ENCODE measurements around the gene PGAP1. TPM values are rescaled to one million over a fixed set of nuclear protein-coding genes. Genes with fewer than 3 reads are reported as not detected.

Gene PGAP1
- total RNA-seq (2022; extraction: Qiagen RNA extraction; ENCODE audit: low read depth), result 1.1 to 3.3 TPM (median 2.9 TPM) in 5 replicates

GRCh38 chr2:196926562-196927375 is at the start of gene PGAP1:
TSS of gene PGAP1 (minus strand) at chr2:196926707. CDS start at chr2:196926616, 91 bp downstream.

GRCh38 chr2:196809260-196809659 is 117.2 kb downstream of the PGAP1 start, which contains the start of gene C2orf66:
TSS of gene C2orf66 (minus strand) at chr2:196809355. CDS start at chr2:196809336, 19 bp downstream.

Other genes starting within 250 kb of the PGAP1 start
- gene GTF3C3, start 127.0 kb downstream of the PGAP1 start, total RNA-seq (2022; extraction: Qiagen RNA extraction; ENCODE audit: low read depth), result 17.1 to 20.5 TPM (median 18.8 TPM) in 5 replicates
- gene C2orf66, start 117.4 kb downstream of the PGAP1 start, total RNA-seq (2022; extraction: Qiagen RNA extraction; ENCODE audit: low read depth), result 0.07 to 0.19 TPM (median 0.13 TPM) in 3 of 5 replicates, not detected in the others

Measured in A549 treated with RU486 at 1 μM for 4 hours (cell line).